Measurements from ENCODE around the gene TMEM223.

DNA sequence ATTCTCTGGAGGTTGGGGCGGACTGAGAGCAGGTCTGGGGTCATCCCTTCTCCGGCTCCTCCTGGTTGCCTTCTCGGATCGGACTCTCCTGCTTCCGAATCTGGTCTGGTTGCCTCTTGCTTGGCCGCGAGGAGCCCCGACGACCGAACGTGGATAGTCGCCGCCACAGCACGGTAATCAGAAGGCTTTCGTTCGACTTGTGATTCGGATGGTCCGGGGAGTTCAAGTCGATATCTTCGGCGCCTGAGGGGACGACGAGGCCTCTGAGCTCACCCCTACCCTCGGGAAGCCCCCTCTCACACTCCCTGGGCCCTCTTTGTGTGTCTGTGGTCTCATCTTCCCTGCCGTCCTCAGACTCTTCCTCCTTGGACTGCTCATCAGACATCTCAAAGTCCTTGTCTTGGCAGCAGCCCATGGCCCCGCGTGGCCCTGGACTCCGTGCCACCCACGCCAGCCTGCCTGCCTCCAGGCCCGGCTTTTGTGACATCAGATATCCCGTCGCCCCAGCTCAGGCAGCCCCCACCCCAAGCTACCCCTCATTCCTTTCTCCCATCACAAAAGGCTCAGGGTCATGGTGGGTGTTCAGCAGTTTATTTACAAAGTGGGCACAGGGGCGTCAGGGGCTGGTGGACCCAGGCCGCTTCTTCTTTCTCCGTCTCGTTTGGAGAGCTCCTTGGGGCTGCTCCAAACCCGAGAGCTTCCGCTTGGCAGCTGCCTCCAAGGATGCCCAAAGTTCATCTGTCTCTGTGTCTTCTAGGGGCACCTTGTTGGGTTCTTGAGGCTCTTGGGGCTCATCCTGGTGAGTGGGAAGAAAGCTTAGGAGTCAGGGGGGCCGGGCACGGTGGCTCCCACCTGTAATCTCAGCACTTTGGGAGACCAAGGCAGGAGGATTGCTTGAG lies 40.8 kb upstream of the TMEM223 start, which contains the start of gene TEX54:
- TF ChIP-seq EZH2phosphoT487 (IDR thresholded peaks at IDR 0.05; ENCODE audit: insufficient read depth, low read depth) = no peak
- TF ChIP-seq EZH2 (IDR thresholded peaks at IDR 0.05; ENCODE audit: insufficient read depth, poor library complexity, severe bottlenecking) = no peak
